A549 (cell line): Measurements from ENCODE around the gene SIK3. TPM values are rescaled to one million over a fixed set of nuclear protein-coding genes. Genes with fewer than 3 reads are reported as not detected.

Experiments
- ATAC-seq, 2 experiments: fragments of 200-7000 bp in 1 of 2; fragments of >200 bp in 1 of 2; cut with Nextera tagmentation in 1 of 2; cut with Tn5 transposase in 1 of 2; 3 replicates each; pipeline versions ENCODE4 v1.8.0 to v1.9.1; 2018 to 2020; ENCODE audit warnings: mild to moderate bottlenecking in 1 of 2, moderate library complexity in 1 of 2
- CTCF ChIA-PET: fragments of 300-600 bp; sonication (Branson Sonifier 250); formaldehyde crosslinking; extraction: SDS; loops from one replicate; lab custom pipeline; 2021; ENCODE audit warnings: antibody characterized with exemption, inconsistent platforms; lab: Yijun Ruan, JAX
- POLR2A ChIA-PET: fragments of 350-600 bp; formaldehyde crosslinking; extraction: SDS; loops from one replicate; lab custom pipeline; 2021; ENCODE audit warnings: antibody characterized with exemption, inconsistent platforms; lab: Yijun Ruan, JAX
- DNase-seq, 2 experiments: peaks; one replicate each; pipeline versions ENCODE4 v3.0.0 to v3.0.0-alpha.2; 2011 to 2016; ENCODE audit warnings: low read depth in 1 of 2, low spot score in 1 of 2
- FAIRE-seq: peaks from 2 replicates; lab custom pipeline; 2011; peaks lifted over from hg19 to GRCh38; lab: Jason Lieb, UNC
- H3K27ac ChIP-seq, 2 experiments: fragments of >200 bp; sonication (Bioruptor Twin); formaldehyde crosslinking; 3 replicates each; pipeline ENCODE4 v1.5.1; 2016 to 2017
- H3K4me1 ChIP-seq: fragments of >200 bp; sonication (Bioruptor Twin); formaldehyde crosslinking; 3 replicates; pipeline ENCODE4 v1.6.1; 2016
- H3K4me2 ChIP-seq: fragments of >200 bp; sonication (Bioruptor Twin); formaldehyde crosslinking; 3 replicates; pipeline ENCODE4 v1.6.1; 2016
- H3K4me3 ChIP-seq: fragments of >200 bp; sonication (Bioruptor Twin); formaldehyde crosslinking; 3 replicates; pipeline ENCODE4 v1.5.1; 2016
- H3K9me3 ChIP-seq: fragments of >200 bp; sonication (Bioruptor Twin); formaldehyde crosslinking; 3 replicates; pipeline ENCODE4 v1.6.1; 2016
- ATOH8 ChIP-seq: fragments of 250-450 bp; sonication (Bioruptor Pico); IDR thresholded peaks from 2 replicates; pipeline ENCODE4 v1.5.0; 2020; ENCODE audit warnings: low read depth, mild to moderate bottlenecking, moderate library complexity
- BCL3 ChIP-seq: fragments of >200 bp; sonication (Bioruptor Twin); formaldehyde crosslinking; IDR thresholded peaks from 3 replicates; pipeline ENCODE4 v1.6.1; 2016
- BHLHE40 ChIP-seq: IDR thresholded peaks from 2 replicates; pipeline ENCODE4 v1.6.1; 2012; ENCODE audit warnings: low read depth, low read length, inconsistent platforms
- CBX8 ChIP-seq: fragments of 200-600 bp; sonication (generic); IDR thresholded peaks from 2 replicates; pipeline ENCODE4 v1.6.1; 2016
- E2F6 ChIP-seq: IDR thresholded peaks from 2 replicates; pipeline ENCODE4 v1.6.1; 2012; ENCODE audit warnings: low read depth, borderline replicate concordance
- ELK1 ChIP-seq: fragments of 150-350 bp; IDR thresholded peaks from 2 replicates; pipeline ENCODE4 v1.6.1; 2014; ENCODE audit warnings: low read depth, mild to moderate bottlenecking, low read length
- FOXS1 ChIP-seq: fragments of 250-450 bp; sonication (Bioruptor Pico); IDR thresholded peaks from 2 replicates; pipeline ENCODE4 v1.5.0; 2020; ENCODE audit warnings: mild to moderate bottlenecking, moderate library complexity
- HES2 ChIP-seq: fragments of >200 bp; sonication (Bioruptor Twin); formaldehyde crosslinking; IDR thresholded peaks from 2 replicates; pipeline ENCODE4 v1.6.1; 2016
- HEYL ChIP-seq: fragments of 250-450 bp; sonication (Bioruptor Pico); IDR thresholded peaks from 2 replicates; pipeline ENCODE4 v1.8.0; 2021; ENCODE audit warnings: mild to moderate bottlenecking, moderate library complexity
- HOXA7 ChIP-seq: fragments of 250-450 bp; sonication (Bioruptor Pico); IDR thresholded peaks from 2 replicates; pipeline ENCODE4 v1.5.0; 2020; ENCODE audit warnings: mild to moderate bottlenecking, moderate library complexity
- JUN ChIP-seq, 2 experiments: fragments of >200 bp; sonication (Bioruptor Twin); formaldehyde crosslinking; IDR thresholded peaks; 2 replicates in 1 of 2; 3 replicates in 1 of 2; pipeline ENCODE4 v1.6.1; 2016 to 2017
- JUNB ChIP-seq: fragments of >200 bp; sonication (Bioruptor Twin); formaldehyde crosslinking; IDR thresholded peaks from 2 replicates; pipeline ENCODE4 v1.6.1; 2016
- MAX ChIP-seq: IDR thresholded peaks from 2 replicates; pipeline ENCODE4 v1.6.1; 2012
- MYC ChIP-seq: IDR thresholded peaks from 2 replicates; pipeline ENCODE4 v1.6.1; 2012; ENCODE audit warnings: mild to moderate bottlenecking, inconsistent platforms, low read length, improper control_type of control experiment, borderline replicate concordance
- NFE2L2 ChIP-seq: fragments of 150-350 bp; conservative IDR thresholded peaks from 2 replicates; pipeline ENCODE4 v1.6.1; 2014; ENCODE audit warnings: low read length
- PHF8 ChIP-seq: fragments of 200-600 bp; sonication (generic); IDR thresholded peaks from 2 replicates; pipeline ENCODE4 v1.6.1; 2016; ENCODE audit warnings: low read depth, mild to moderate bottlenecking, antibody characterized with exemption, moderate library complexity, borderline replicate concordance
- POLR2A ChIP-seq: IDR thresholded peaks from 2 replicates; pipeline ENCODE4 v1.6.1; 2012; ENCODE audit warnings: mild to moderate bottlenecking, low read length
- POLR2AphosphoS2 ChIP-seq: conservative IDR thresholded peaks from 2 replicates; pipeline ENCODE4 v1.6.1; 2012; ENCODE audit warnings: low read length, improper control_type of control experiment, inconsistent platforms
- REST ChIP-seq: fragments of 200-600 bp; sonication (generic); IDR thresholded peaks from 2 replicates; pipeline ENCODE4 v1.6.1; 2016; ENCODE audit warnings: antibody characterized with exemption, mild to moderate bottlenecking, moderate library complexity
- RFX5 ChIP-seq: fragments of 450-650 bp; IDR thresholded peaks from 2 replicates; pipeline ENCODE4 v1.7.1; 2014; ENCODE audit warnings: antibody characterized with exemption, mild to moderate bottlenecking, moderate library complexity
- WGBS: methylation state at CpG from one replicate; pipeline ENCODE4 v1.1.6; 2017; ENCODE audit errors: missing lambda C conversion rate; 5-methylcytosine and 5-hydroxymethylcytosine counted together
- polyA plus RNA-seq, 4 experiments: library from polyadenylated mRNA; depleted of rRNA in 3 of 4; stranded (reverse); fragments of >200 nt; fragmentation: RNase III in 1 of 4; extraction: RNeasy Plus Mini Kit Qiagen cat#74134 plus additional on column Dnase treatment in 1 of 4; gene quantifications; 2 replicates in 3 of 4; 3 replicates in 1 of 4; pipeline ENCODE4 v1.2.3, GENCODE V29; 2011 to 2017

Gene SIK3
- polyA plus RNA-seq, 2 of the 4 experiments (the other 2 are of a cell fraction) = 8.2 to 9.0 TPM

- no peak for TF ChIP-seq POLR2AphosphoS2
- no peak for TF ChIP-seq NFE2L2
- TF ChIP-seq MYC = no peak
- no peak for TF ChIP-seq RFX5
- no peak for TF ChIP-seq FOXS1 (CRISPR knock-in tag)
- no peak for TF ChIP-seq HOXA7 (CRISPR knock-in tag)
- TF ChIP-seq PHF8 = no peak
- TF ChIP-seq POLR2A = no peak
- no peak for TF ChIP-seq BCL3
- no peak for TF ChIP-seq REST
- TF ChIP-seq ATOH8 (CRISPR knock-in tag) = no peak
- TF ChIP-seq JUN (IDR thresholded peaks at IDR 0.05) = no peak
- ChIA-PET CTCF (interaction anchor here (0.5 kb wide), 1 partner anchor 217 kb away, joined by 4 read pairs; no protein-coding TSS in a partner anchor), POLR2A (no interaction called here)
- no peaks in the 10 kb centered on the region for H3K4me1 ChIP-seq
- FAIRE-seq (no peak), ATAC-seq (no peak), DNase-seq (no peak)
- H3K27ac ChIP-seq = no peak overlapping the region
- 72% methylated on average over 4 of the region's 4 CpGs for WGBS
- H3K4me2 ChIP-seq = no peak overlapping the region
- H3K4me3 ChIP-seq = no peak overlapping the region
- no peaks in the 10 kb centered on the region for H3K9me3 ChIP-seq
These were observed 228.6 kb downstream of the SIK3 start for GRCh38 chr11:116869610-116870009.

- no peaks in the 10 kb centered on the region for H3K9me3 ChIP-seq
- no peak overlapping the region for H3K4me3 ChIP-seq
- no peak overlapping the region for H3K4me2 ChIP-seq
- H3K4me1 ChIP-seq = no peaks in the 10 kb centered on the region
- no peak for DNase-seq
- H3K27ac ChIP-seq = no peak overlapping the region
- no peak for ATAC-seq
- POLR2A ChIA-PET = no interaction called here
- 94% methylated on average over 3 of the region's 3 CpGs for WGBS
- FAIRE-seq = no peak
- TF ChIP-seq RFX5 = no peak
- no peak for TF ChIP-seq JUNB
- no peak for TF ChIP-seq E2F6
- TF ChIP-seq, all 56 proteins: peak for 0
- CTCF ChIA-PET = interaction anchor here (1.4 to 1.9 kb wide), 2 partner anchors 14 to 238 kb away, joined by 4 to 7 read pairs; no protein-coding TSS in a partner anchor
These were observed 230.2 kb downstream of the SIK3 start for GRCh38 chr11:116868066-116868465.

- no peak for FAIRE-seq
- WGBS = 95% methylated on average over 11 of the region's 11 CpGs
- ATAC-seq = no peak
- no peak overlapping the region for H3K4me2 ChIP-seq
- POLR2A ChIA-PET = no interaction called here
- no peak overlapping the region for H3K4me3 ChIP-seq
- H3K9me3 ChIP-seq = no peaks in the 10 kb centered on the region
- no peaks in the 10 kb centered on the region for H3K4me1 ChIP-seq
- H3K27ac ChIP-seq = no peak overlapping the region
- CTCF ChIA-PET = interaction anchor here (1.4 to 1.9 kb wide), 2 partner anchors 14 to 238 kb away, joined by 4 to 7 read pairs; no protein-coding TSS in a partner anchor
- DNase-seq = no peak
- TF ChIP-seq HEYL (no peak), HES2 (no peak), ATOH8 (CRISPR knock-in tag) (no peak), CBX8 (no peak), BHLHE40 (no peak), MAX (no peak), JUNB (no peak), ELK1 (no peak)
These were observed 230.6 kb downstream of the SIK3 start for GRCh38 chr11:116867619-116868018.
